ENCODE results near the gene USP7. TPM values are rescaled to one million over a fixed set of nuclear protein-coding genes. Genes with fewer than 3 reads are reported as not detected.
"Not testable (repeated sequence)": the region's sequence is repeated elsewhere in the genome, so short reads cannot be mapped to it uniquely, and the experiment has no call there.

USP7 gene
- total RNA-seq, 1 donor from 2014 or later: 57.2 TPM

- no peak for DNase-seq (ENCODE audit: low read depth)
These were observed 81.6 kb downstream of the USP7 start, which contains the start of gene LITAFD for GRCh38 chr16:8882041-8882617. LITAFD (plus strand) TSS chr16:8882351; CDS start chr16:8884356, 2,005 bp downstream.

- DNase-seq (ENCODE audit: low read depth): no peak
These were observed 82.7 kb downstream of the USP7 start for GRCh38 chr16:8880839-8881510.

- DNase-seq (ENCODE audit: low read depth): no peak
These were observed 85.2 kb downstream of the USP7 start for GRCh38 chr16:8878523-8878911.

- no peak for DNase-seq (ENCODE audit: low read depth)
These were observed 85.7 kb downstream of the USP7 start for GRCh38 chr16:8877894-8878522.

GRCh38 chr16:8875317-8875716, 88.4 kb downstream of the USP7 start:
- not testable (repeated sequence) for DNase-seq (ENCODE audit: low read depth)

GRCh38 chr16:8874388-8874787, 89.3 kb downstream of the USP7 start:
- DNase-seq (ENCODE audit: low read depth): no peak

GRCh38 chr16:8873866-8874195, 89.9 kb downstream of the USP7 start:
- DNase-seq (ENCODE audit: low read depth): not testable (repeated sequence)

GRCh38 chr16:8872967-8873865, 90.5 kb downstream of the USP7 start:
- no peak for DNase-seq (ENCODE audit: low read depth)

- DNase-seq (ENCODE audit: low read depth): no peak
These were observed 91.6 kb downstream of the USP7 start for GRCh38 chr16:8872071-8872470.

- DNase-seq (ENCODE audit: low read depth): not testable (repeated sequence)
These were observed 93.8 kb downstream of the USP7 start for GRCh38 chr16:8869988-8870241.

GRCh38 chr16:8869212-8869987, 94.3 kb downstream of the USP7 start:
- DNase-seq (ENCODE audit: low read depth): no peak

- DNase-seq (ENCODE audit: low read depth): peak; percentile 92
These were observed 95.1 kb downstream of the USP7 start, which contains the start of gene CARHSP1 for GRCh38 chr16:8868416-8869211. CARHSP1 (minus strand) TSS chr16:8869006; CDS start chr16:8859328, 9,678 bp downstream.

- DNase-seq (ENCODE audit: low read depth): no peak
These were observed 95.7 kb downstream of the USP7 start for GRCh38 chr16:8867932-8868415.

GRCh38 chr16:8867216-8867931, 96.3 kb downstream of the USP7 start:
- DNase-seq (ENCODE audit: low read depth): no peak

- DNase-seq (ENCODE audit: low read depth): no peak
These were observed 96.9 kb downstream of the USP7 start for GRCh38 chr16:8866884-8867215.

- DNase-seq (ENCODE audit: low read depth): no peak
These were observed 97.4 kb downstream of the USP7 start for GRCh38 chr16:8866118-8866883.

- DNase-seq (ENCODE audit: low read depth): no peak
These were observed 98.4 kb downstream of the USP7 start for GRCh38 chr16:8865145-8865882.

GRCh38 chr16:8864480-8865110, 99.1 kb downstream of the USP7 start:
- DNase-seq (ENCODE audit: low read depth): no peak
